ENCODE measurements around the gene PIGS. TPM values are rescaled to one million over a fixed set of nuclear protein-coding genes. Genes with fewer than 3 reads are reported as not detected.
"Not testable (repeated sequence)": the region's sequence is repeated elsewhere in the genome, so short reads cannot be mapped to it uniquely, and the experiment has no call there.

The PIGS gene
- 10 to 100 TPM; 38.7 to 41.4 TPM for total RNA-seq

GRCh38 chr17:28571361-28572122, at the start of gene PIGS:
PIGS (minus strand) TSS chr17:28571524; CDS start chr17:28571496, 28 bp downstream.
- peaks cover 51% of the 10 kb centered on the region for H3K4me1 Mint-ChIP-seq
- no peaks in the 10 kb centered on the region for H3K9me3 Mint-ChIP-seq (ENCODE audit: low read depth)
- intact Hi-C loops (cut with DNase I, micrococcal nuclease): loop anchor here (1.0 to 2.0 kb wide), 6 partner anchors 19 to 236 kb away; partner anchors contain the start of genes SPAG5 (in 2 of the 2), UNC119 (in 2 of the 2), BLTP2 (in 1 of the 2) and IFT20 (in 1 of the 2)
- DNase-seq (peak; percentile 96), ATAC-seq (peak; percentile 99)
- CTCF ChIA-PET: interaction anchor here (0.5 to 3.2 kb wide), 17 partner anchors 14 to 214 kb away, joined by 3 to 38 read pairs (median 4); partner anchors contain the start of genes POLDIP2, RPL23A and UNC119
- POLR2A ChIA-PET: interaction anchor here (0.6 to 2.7 kb wide), 9 partner anchors 20 to 380 kb away, joined by 3 to 16 read pairs (median 4); partner anchors contain the start of genes BLTP2, PHF12, PROCA1 and RPL23A
- peaks cover 48% of the 10 kb centered on the region for H3K36me3 Mint-ChIP-seq (ENCODE audit: low read depth)
- H3K27me3 Mint-ChIP-seq: no peaks in the 10 kb centered on the region
- H3K4me3 Mint-ChIP-seq: peak within 1 kb of the TSS; percentile 95
- peak within 1 kb of the TSS; percentile 94 for H3K27ac Mint-ChIP-seq

GRCh38 chr17:28620010-28620409, 48.7 kb upstream of the PIGS start:
- peaks cover 59% of the 10 kb centered on the region for H3K36me3 Mint-ChIP-seq (ENCODE audit: low read depth)
- ChIA-PET POLR2A (interaction anchor here (0.5 kb wide), 1 partner anchor 154 kb away, joined by 3 read pairs; no protein-coding TSS in a partner anchor), CTCF (interaction anchor here (0.9 to 1.7 kb wide), 4 partner anchors 10 to 43 kb away, joined by 3 to 4 read pairs (median 4); partner anchors contain the start of gene ALDOC)
- ATAC-seq (no peak), DNase-seq (no peak)
- no peaks in the 10 kb centered on the region for H3K4me1 Mint-ChIP-seq
- no peak overlapping the region for H3K4me3 Mint-ChIP-seq
- intact Hi-C loops (cut with DNase I, micrococcal nuclease): no loop called here
- no peaks in the 10 kb centered on the region for H3K9me3 Mint-ChIP-seq (ENCODE audit: low read depth)
- no peaks in the 10 kb centered on the region for H3K27me3 Mint-ChIP-seq
- no peak overlapping the region for H3K27ac Mint-ChIP-seq

GRCh38 chr17:28618464-28618863, 47.1 kb upstream of the PIGS start:
- H3K27ac Mint-ChIP-seq: no peak overlapping the region
- H3K36me3 Mint-ChIP-seq (ENCODE audit: low read depth): peaks cover 59% of the 10 kb centered on the region
- H3K4me1 Mint-ChIP-seq: peaks cover 3% of the 10 kb centered on the region
- no peak for DNase-seq
- CTCF ChIA-PET: interaction anchor here (1.0 to 1.4 kb wide), 5 partner anchors 14 to 126 kb away, joined by 3 to 5 read pairs (median 4); no protein-coding TSS in a partner anchor
- intact Hi-C loops (cut with DNase I, micrococcal nuclease): no loop called here
- ATAC-seq: no peak
- H3K27me3 Mint-ChIP-seq: no peaks in the 10 kb centered on the region
- POLR2A ChIA-PET: interaction anchor here (0.5 to 1.0 kb wide), 3 partner anchors 9 to 19 kb away, joined by 3 to 6 read pairs (median 3); no protein-coding TSS in a partner anchor
- no peaks in the 10 kb centered on the region for H3K9me3 Mint-ChIP-seq (ENCODE audit: low read depth)
- H3K4me3 Mint-ChIP-seq: no peak overlapping the region

- intact Hi-C loops (cut with DNase I, micrococcal nuclease): no loop called here
- Mint-ChIP-seq H3K4me1 (peaks cover 3% of the 10 kb centered on the region), H3K4me3 (no peak overlapping the region), H3K27ac (no peak overlapping the region), H3K27me3 (no peaks in the 10 kb centered on the region), H3K9me3 (ENCODE audit: low read depth) (no peaks in the 10 kb centered on the region), H3K36me3 (ENCODE audit: low read depth) (peaks cover 48% of the 10 kb centered on the region)
- POLR2A ChIA-PET: interaction anchor here (0.6 kb wide), 1 partner anchor 39 kb away, joined by 5 read pairs; no protein-coding TSS in a partner anchor
- CTCF ChIA-PET: no interaction called here
- DNase-seq (no peak), ATAC-seq (no peak)
Measured at GRCh38 chr17:28616281-28616680, 45.0 kb upstream of the PIGS start.

GRCh38 chr17:28615260-28615940, 44.1 kb upstream of the PIGS start:
- intact Hi-C loops (cut with DNase I, micrococcal nuclease): no loop called here

GRCh38 chr17:28613931-28614381, 42.6 kb upstream of the PIGS start, which contains the start of gene RSKR:
RSKR (minus strand) TSS chr17:28614185; CDS start chr17:28614161, 24 bp downstream.
- Mint-ChIP-seq H3K27ac (peak within 1 kb of the TSS; percentile 53), H3K4me3 (no peak within 1 kb of the TSS), H3K4me1 (peaks cover 3% of the 10 kb centered on the region), H3K36me3 (ENCODE audit: low read depth) (peaks cover 37% of the 10 kb centered on the region), H3K9me3 (ENCODE audit: low read depth) (no peaks in the 10 kb centered on the region), H3K27me3 (no peaks in the 10 kb centered on the region)
- intact Hi-C loops (cut with DNase I, micrococcal nuclease): loop anchor here (1.0 to 2.0 kb wide), 2 partner anchors 65 to 120 kb away; no protein-coding TSS in a partner anchor
- DNase-seq (no peak), ATAC-seq (no peak)
- ChIA-PET CTCF (interaction anchor here (0.8 to 1.9 kb wide), 3 partner anchors 23 to 376 kb away, joined by 3 to 6 read pairs (median 5); no protein-coding TSS in a partner anchor), POLR2A (interaction anchor here (0.6 to 0.9 kb wide), 2 partner anchors 28 to 50 kb away, joined by 7 read pairs; no protein-coding TSS in a partner anchor)

More at GRCh38 chr17:28615260-28615940, 44.1 kb upstream of the PIGS start:
- Mint-ChIP-seq H3K36me3 (ENCODE audit: low read depth) (peaks cover 45% of the 10 kb centered on the region), H3K27me3 (no peaks in the 10 kb centered on the region), H3K9me3 (ENCODE audit: low read depth) (no peaks in the 10 kb centered on the region), H3K4me3 (no peak overlapping the region), H3K4me1 (peaks cover 3% of the 10 kb centered on the region), H3K27ac (no peak overlapping the region)
- ChIA-PET POLR2A (interaction anchor here (0.7 kb wide), 1 partner anchor 21 kb away, joined by 9 read pairs; no protein-coding TSS in a partner anchor), CTCF (interaction anchor here (0.6 to 0.7 kb wide), 3 partner anchors 32 to 119 kb away, joined by 3 read pairs; no protein-coding TSS in a partner anchor)
- no peak for DNase-seq
- no peak for ATAC-seq

- no peaks in the 10 kb centered on the region for H3K27me3 Mint-ChIP-seq
- no peak overlapping the region for H3K27ac Mint-ChIP-seq
- peaks cover 3% of the 10 kb centered on the region for H3K4me1 Mint-ChIP-seq
- peaks cover 38% of the 10 kb centered on the region for H3K36me3 Mint-ChIP-seq (ENCODE audit: low read depth)
- no peak overlapping the region for H3K4me3 Mint-ChIP-seq
- ChIA-PET CTCF (interaction anchor here (0.6 to 2.7 kb wide), 18 partner anchors 8 to 375 kb away, joined by 3 to 8 read pairs (median 4); no protein-coding TSS in a partner anchor), POLR2A (interaction anchor here (0.6 to 0.9 kb wide), 2 partner anchors 29 to 49 kb away, joined by 7 read pairs; no protein-coding TSS in a partner anchor)
- peak; percentile 51 for DNase-seq
- intact Hi-C loops (cut with DNase I, micrococcal nuclease): loop anchor here (1.0 to 2.0 kb wide), 2 partner anchors 64 to 119 kb away; no protein-coding TSS in a partner anchor
- peak; percentile 69 for ATAC-seq
- H3K9me3 Mint-ChIP-seq (ENCODE audit: low read depth): no peaks in the 10 kb centered on the region
Measured at GRCh38 chr17:28612936-28613872, 41.9 kb upstream of the PIGS start.

GRCh38 chr17:28612531-28612930, 41.2 kb upstream of the PIGS start:
- Mint-ChIP-seq H3K9me3 (ENCODE audit: low read depth) (no peaks in the 10 kb centered on the region), H3K36me3 (ENCODE audit: low read depth) (peaks cover 41% of the 10 kb centered on the region), H3K27ac (peak overlapping the region; percentile 7), H3K4me3 (no peak overlapping the region), H3K27me3 (no peaks in the 10 kb centered on the region), H3K4me1 (peaks cover 3% of the 10 kb centered on the region)
- POLR2A ChIA-PET: no interaction called here
- CTCF ChIA-PET: interaction anchor here (0.6 to 2.7 kb wide), 17 partner anchors 9 to 120 kb away, joined by 3 to 8 read pairs (median 4); no protein-coding TSS in a partner anchor
- DNase-seq (no peak), ATAC-seq (no peak)
- intact Hi-C loops (cut with DNase I, micrococcal nuclease): loop anchor here in 1 of 2 experiments (2.0 kb wide), 1 partner anchor 64 kb away; no protein-coding TSS in a partner anchor

- ATAC-seq (no peak), DNase-seq (no peak)
- Mint-ChIP-seq H3K4me3 (no peak overlapping the region), H3K36me3 (ENCODE audit: low read depth) (peaks cover 38% of the 10 kb centered on the region), H3K9me3 (ENCODE audit: low read depth) (no peaks in the 10 kb centered on the region), H3K4me1 (peaks cover 3% of the 10 kb centered on the region), H3K27me3 (no peaks in the 10 kb centered on the region), H3K27ac (no peak overlapping the region)
- CTCF ChIA-PET: interaction anchor here (0.8 to 1.6 kb wide), 8 partner anchors 8 to 116 kb away, joined by 3 to 5 read pairs (median 4); partner anchors contain the start of gene ALDOC
- intact Hi-C loops (cut with DNase I, micrococcal nuclease): no loop called here
- POLR2A ChIA-PET: no interaction called here
Measured at GRCh38 chr17:28610376-28610775, 39.1 kb upstream of the PIGS start.

- H3K4me3 Mint-ChIP-seq; H3K27ac Mint-ChIP-seq; POLR2A ChIA-PET; intact Hi-C loops (cut with DNase I, micrococcal nuclease); DNase-seq; H3K27me3 Mint-ChIP-seq; H3K4me1 Mint-ChIP-seq; CTCF ChIA-PET; H3K9me3 Mint-ChIP-seq (ENCODE audit: low read depth); ATAC-seq: not testable (repeated sequence)
- H3K36me3 Mint-ChIP-seq (ENCODE audit: low read depth): peaks cover 15% of the 10 kb centered on the region
Measured at GRCh38 chr17:28604031-28604430, 32.7 kb upstream of the PIGS start.
